ENCODE results near the gene TGFBR2. TPM values are rescaled to one million over a fixed set of nuclear protein-coding genes. Genes with fewer than 3 reads are reported as not detected.
A peak's percentile ranks its signal among the peaks of the same experiment; 100 is the strongest.

Gene TGFBR2
- total and polyA plus RNA-seq, 2 of the 13 experiments (the other 11 are each of a cell fraction or from before 2014, with no cell fraction given) = 82.2 to 187 TPM

GRCh38 chr3:30692498-30693130, 86.2 kb downstream of the TGFBR2 start:
- CTCF ChIA-PET (ENCODE audit: low intra/inter-chr PET ratio, low total read pairs) = interaction anchor here (1.7 kb wide), 1 partner anchor 650 kb away, joined by 8 read pairs; no protein-coding TSS in a partner anchor
- in situ Hi-C loops (cut with HindIII; ENCODE audit: extremely low pct_ligation_motif_present, low pct_unique_long_range_greater_than_20kb) = no loop called here
- H3K36me3 ChIP-seq (replicated peaks in 1 of 2; ENCODE audit: control insufficient read depth in 1 of 2, insufficient read depth in 2 of 2, low read length in 2 of 2) = peaks cover 34 to 83% of the 10 kb centered on the region in 2 experiments
- POLR2A ChIA-PET = interaction anchor here (1.2 kb wide), 1 partner anchor 86 kb away, joined by 3 read pairs; the partner anchor contains the start of gene TGFBR2
- peak; percentile 78 for FAIRE-seq
- peaks cover 4% of the 10 kb centered on the region for H3K79me2 ChIP-seq (ENCODE audit: insufficient read depth, low read length)
- intact Hi-C loops (cut with micrococcal nuclease; ENCODE audit: unreplicated experiment) = loop anchor here (1.0 to 10.0 kb wide), 5 partner anchors 56 to 650 kb away; no protein-coding TSS in a partner anchor
- peaks cover 47% of the 10 kb centered on the region for H4K20me1 ChIP-seq (ENCODE audit: insufficient read depth, low read length)
- no peaks in the 10 kb centered on the region for H3K9me3 ChIP-seq (ENCODE audit: low read length)
- no peak overlapping the region for H3K9ac ChIP-seq (ENCODE audit: insufficient read depth, low read depth, low read length)
- no peak overlapping the region for H3K4me2 ChIP-seq (ENCODE audit: low read depth, low read length)
- BruUV-seq (replicated peaks) = no TSS peak
- no peaks in the 10 kb centered on the region for H3K27me3 ChIP-seq (ENCODE audit: control insufficient read depth in 1 of 2, insufficient read depth in 2 of 2, low read length in 2 of 2)
- 17% methylated on average over 3 of the region's 3 CpGs for WGBS (ENCODE audit: low lambda C conversion rate)
- ATAC-seq = peak; percentile 21
- peaks cover 58% of the 10 kb centered on the region for H3K4me1 ChIP-seq (ENCODE audit: insufficient read depth, low read length)
- DNase-seq (ENCODE audit: low spot score) = peak; percentile 57
- peak overlapping the region; percentile 24 for H3K27ac ChIP-seq (ENCODE audit: extremely low read length, insufficient read depth, low read length)
- no peak overlapping the region for H3K4me3 ChIP-seq (replicated peaks in 1 of 3; ENCODE audit: insufficient read depth in 1 of 3, low read depth in 2 of 3, low read length in 3 of 3)
- no peak overlapping the region for H2AFZ ChIP-seq (ENCODE audit: low read length)
- no peak for TF ChIP-seq ZNF772 (CRISPR knock-in tag; IDR thresholded peaks at IDR 0.05)
- TF ChIP-seq FOXP1 (IDR thresholded peaks at IDR 0.05) = no peak
- peak; percentile 37; the same call in 1 of the 2 replicates for TF ChIP-seq FOXP1 (CRISPR knock-in tag; IDR thresholded peaks at IDR 0.05)
- peak; percentile 26; the same call in 1 of the 2 replicates for TF ChIP-seq POGZ (CRISPR knock-in tag; IDR thresholded peaks at IDR 0.05)
- TF ChIP-seq, protein P1, sequence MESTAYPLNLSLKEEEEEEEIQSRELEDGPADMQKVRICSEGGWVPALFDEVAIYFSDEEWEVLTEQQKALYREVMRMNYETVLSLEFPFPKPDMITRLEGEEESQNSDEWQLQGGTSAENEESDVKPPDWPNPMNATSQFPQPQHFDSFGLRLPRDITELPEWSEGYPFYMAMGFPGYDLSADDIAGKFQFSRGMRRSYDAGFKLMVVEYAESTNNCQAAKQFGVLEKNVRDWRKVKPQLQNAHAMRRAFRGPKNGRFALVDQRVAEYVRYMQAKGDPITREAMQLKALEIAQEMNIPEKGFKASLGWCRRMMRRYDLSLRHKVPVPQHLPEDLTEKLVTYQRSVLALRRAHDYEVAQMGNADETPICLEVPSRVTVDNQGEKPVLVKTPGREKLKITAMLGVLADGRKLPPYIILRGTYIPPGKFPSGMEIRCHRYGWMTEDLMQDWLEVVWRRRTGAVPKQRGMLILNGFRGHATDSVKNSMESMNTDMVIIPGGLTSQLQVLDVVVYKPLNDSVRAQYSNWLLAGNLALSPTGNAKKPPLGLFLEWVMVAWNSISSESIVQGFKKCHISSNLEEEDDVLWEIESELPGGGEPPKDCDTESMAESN (CRISPR knock-in tag; conservative IDR thresholded peaks at IDR 0.05) = 0 out of 2 replicates have a peak, but pooled peaks have one; percentile 43
- peak; percentile 28; the same call in 1 of the 2 replicates for TF ChIP-seq HDAC2 (CRISPR knock-in tag; IDR thresholded peaks at IDR 0.05)
- TF ChIP-seq IKZF1 (IDR thresholded peaks at IDR 0.05) = no peak
- TF ChIP-seq SALL1 (CRISPR knock-in tag; IDR thresholded peaks at IDR 0.05) = peak; percentile 19; the same call in 1 of the 2 replicates
- TF ChIP-seq GFI1 (CRISPR knock-in tag; IDR thresholded peaks at IDR 0.05; ENCODE audit: borderline replicate concordance) = peak; percentile 81
- peak; percentile 58 for TF ChIP-seq ISL2 (CRISPR knock-in tag; IDR thresholded peaks at IDR 0.05)
- TF ChIP-seq NR2F6 (IDR thresholded peaks at IDR 0.05) = peak; percentile 51
- no peak; the same call in 1 of the 2 replicates for TF ChIP-seq NR2F6 (CRISPR knock-in tag; IDR thresholded peaks at IDR 0.05)
- 0 out of 2 replicates have a peak, but pooled peaks have one; percentile 48 for TF ChIP-seq TBX2 (CRISPR knock-in tag; IDR thresholded peaks at IDR 0.05; ENCODE audit: borderline replicate concordance)
- 0 out of 2 replicates have a peak, but pooled peaks have one; percentile 36 for TF ChIP-seq ATF1 (CRISPR knock-in tag; IDR thresholded peaks at IDR 0.05)
- TF ChIP-seq GMEB1 (CRISPR knock-in tag; IDR thresholded peaks at IDR 0.05; ENCODE audit: borderline replicate concordance) = no peak
- 0 out of 2 replicates have a peak, but pooled peaks have one; percentile 13 for TF ChIP-seq MAFF (IDR thresholded peaks at IDR 0.05; ENCODE audit: low read depth, low read length)
- no peak for TF ChIP-seq ARNT2 (CRISPR knock-in tag; IDR thresholded peaks at IDR 0.05; ENCODE audit: low read depth)
- TF ChIP-seq CEBPG (CRISPR knock-in tag; IDR thresholded peaks at IDR 0.05) = peak; percentile 87
- peak; percentile 97 for TF ChIP-seq RBM22 (optimal IDR thresholded peaks at IDR 0.05; ENCODE audit: low read length)
- TF ChIP-seq NR2F2 (IDR thresholded peaks at IDR 0.05; ENCODE audit: borderline replicate concordance, low read depth) = peak; percentile 61; the same call in 1 of the 2 replicates
- peak in 1 of 2 experiments; percentile 9; a peak in 1 of 4 replicates for TF ChIP-seq POLR2A (IDR thresholded peaks at IDR 0.05; ENCODE audit: insufficient read depth in 1 of 2, low read depth in 2 of 2, low read length in 2 of 2)
- peak; percentile 39; the same call in 1 of the 2 replicates for TF ChIP-seq PITX1 (CRISPR knock-in tag; IDR thresholded peaks at IDR 0.05)
- TF ChIP-seq PPARG (CRISPR knock-in tag; conservative IDR thresholded peaks at IDR 0.05) = peak; percentile 28; the same call in 1 of the 2 replicates

Data from HepG2 (cell line).